H9 (cell line): ENCODE data around the gene NPTX1. TPM values are rescaled to one million over a fixed set of nuclear protein-coding genes. Genes with fewer than 3 reads are reported as not detected.

Experiments
- DNase-seq: peaks from one replicate; pipeline ENCODE4 v3.0.0-alpha.2; 2017
- H2AFZ ChIP-seq: one replicate; pipeline ENCODE4 v1.6.1; 2013; ENCODE audit warnings: mild to moderate bottlenecking, low read length, control low read depth, moderate library complexity
- H2AK5ac ChIP-seq: 2 replicates; pipeline ENCODE4 v1.6.1; 2013; ENCODE audit warnings: low read length, control low read depth, mixed read lengths; ENCODE audit not compliant: insufficient read length
- H2BK120ac ChIP-seq: one replicate; pipeline ENCODE4 v1.6.1; 2013; ENCODE audit warnings: low read depth, mild to moderate bottlenecking, low read length, control low read depth, inconsistent platforms; ENCODE audit not compliant: poor library complexity, severe bottlenecking
- H2BK12ac ChIP-seq: 2 replicates; pipeline ENCODE4 v1.6.1; 2013; ENCODE audit warnings: low read length, control low read depth, mixed read lengths, low read depth; ENCODE audit not compliant: insufficient read length
- H2BK15ac ChIP-seq: 2 replicates; pipeline ENCODE4 v1.6.1; 2013; ENCODE audit warnings: low read depth, low read length, control low read depth
- H2BK20ac ChIP-seq: one replicate; pipeline ENCODE4 v1.6.1; 2013; ENCODE audit warnings: low read depth, mild to moderate bottlenecking, low read length, control low read depth, inconsistent platforms; ENCODE audit not compliant: poor library complexity, severe bottlenecking
- H2BK5ac ChIP-seq: 2 replicates; pipeline ENCODE4 v1.6.1; 2013; ENCODE audit warnings: low read length, control low read depth, mixed read lengths; ENCODE audit not compliant: insufficient read length
- H3K14ac ChIP-seq: 2 replicates; pipeline ENCODE4 v1.6.1; 2013; ENCODE audit warnings: low read length, control low read depth; ENCODE audit not compliant: insufficient read depth
- H3K18ac ChIP-seq: 2 replicates; pipeline ENCODE4 v1.6.1; 2013; ENCODE audit warnings: low read depth, mild to moderate bottlenecking, mixed read lengths, low read length, control low read depth; ENCODE audit not compliant: insufficient read length
- H3K23ac ChIP-seq: 2 replicates; pipeline ENCODE4 v1.6.1; 2013; ENCODE audit warnings: low read length, control low read depth, mixed read lengths, low read depth; ENCODE audit not compliant: insufficient read length
- H3K23me2 ChIP-seq: 2 replicates; pipeline ENCODE4 v1.6.1; 2013; ENCODE audit warnings: low read depth, mild to moderate bottlenecking, mixed read lengths, low read length, control low read depth; ENCODE audit not compliant: insufficient read length, poor library complexity, severe bottlenecking
- H3K27ac ChIP-seq: 2 replicates; pipeline ENCODE4 v1.5.1; 2013; ENCODE audit warnings: low read length, control low read depth, mixed read lengths, low read depth; ENCODE audit not compliant: insufficient read length
- H3K27me3 ChIP-seq: 2 replicates; pipeline ENCODE4 v1.6.1; 2013; ENCODE audit warnings: low read length, control low read depth, inconsistent platforms; ENCODE audit not compliant: insufficient read depth
- H3K4ac ChIP-seq: 2 replicates; pipeline ENCODE4 v1.6.1; 2013; ENCODE audit warnings: low read depth, mild to moderate bottlenecking, control low read depth, inconsistent platforms, low read length, moderate library complexity
- H3K4me1 ChIP-seq: 2 replicates; pipeline ENCODE4 v1.6.1; 2013; ENCODE audit warnings: low read length, control low read depth, inconsistent platforms; ENCODE audit not compliant: insufficient read depth
- H3K4me2 ChIP-seq: 2 replicates; pipeline ENCODE4 v1.6.1; 2013; ENCODE audit warnings: low read length, control low read depth, mixed read lengths; ENCODE audit not compliant: insufficient read length, insufficient read depth
- H3K56ac ChIP-seq: 2 replicates; pipeline ENCODE4 v1.6.1; 2013; ENCODE audit warnings: low read depth, mild to moderate bottlenecking, mixed read lengths, low read length, control low read depth; ENCODE audit not compliant: insufficient read length
- H3K79me1 ChIP-seq: 2 replicates; pipeline ENCODE4 v1.6.1; 2013; ENCODE audit warnings: low read depth, mild to moderate bottlenecking, moderate library complexity, low read length, control low read depth, inconsistent platforms; ENCODE audit not compliant: insufficient read depth, poor library complexity, severe bottlenecking
- H3K79me2 ChIP-seq: 2 replicates; pipeline ENCODE4 v1.6.1; 2013; ENCODE audit warnings: low read length, control low read depth, inconsistent platforms; ENCODE audit not compliant: insufficient read depth
- H3K9ac ChIP-seq: 2 replicates; pipeline ENCODE4 v1.6.1; 2013; ENCODE audit warnings: low read length, control low read depth, mixed read lengths; ENCODE audit not compliant: insufficient read length; ENCODE audit errors: extremely low read depth
- H3K9me3 ChIP-seq: one replicate; pipeline ENCODE4 v1.6.1; 2013; ENCODE audit warnings: low read depth, low read length, inconsistent platforms; ENCODE audit not compliant: control insufficient read depth
- H3T11ph ChIP-seq: one replicate; pipeline ENCODE4 v1.6.1; 2013; ENCODE audit warnings: mild to moderate bottlenecking, low read length, control low read depth, inconsistent platforms
- H4K20me1 ChIP-seq: one replicate; pipeline ENCODE4 v1.6.1; 2013; ENCODE audit not compliant: control insufficient read depth, insufficient read length, insufficient read depth
- H4K5ac ChIP-seq: 2 replicates; pipeline ENCODE4 v1.6.1; 2013; ENCODE audit warnings: low read depth, mild to moderate bottlenecking, mixed read lengths, low read length, control low read depth; ENCODE audit not compliant: insufficient read length
- H4K8ac ChIP-seq: replicated peaks from 2 replicates; pipeline ENCODE4 v1.6.1; 2013; ENCODE audit warnings: low read length, control low read depth, mixed read lengths, low read depth; ENCODE audit not compliant: insufficient read length
- H4K91ac ChIP-seq: 2 replicates; pipeline ENCODE4 v1.6.1; 2013; ENCODE audit warnings: low read depth, mild to moderate bottlenecking, moderate library complexity, mixed read lengths, low read length, control low read depth; ENCODE audit not compliant: insufficient read length
- H3K27ac Mint-ChIP-seq, 3 experiments: 2 replicates in 2 of 3; 3 replicates in 1 of 3; pipeline ENCODE4 v1.8.0; 2020 to 2021; ENCODE audit warnings: mixed read lengths in 3 of 3, mild to moderate bottlenecking in 1 of 3, moderate library complexity in 1 of 3
- H3K27me3 Mint-ChIP-seq: 2 replicates; pipeline ENCODE4 v1.8.0; 2021; ENCODE audit warnings: low read depth, mild to moderate bottlenecking, moderate library complexity, mixed read lengths
- H3K36me3 Mint-ChIP-seq, 3 experiments: 2 replicates in 2 of 3; 3 replicates in 1 of 3; pipeline ENCODE4 v1.8.0; 2020 to 2021; ENCODE audit warnings: low read depth in 3 of 3, mixed read lengths in 3 of 3; ENCODE audit not compliant: insufficient read depth in 1 of 3
- H3K4me1 Mint-ChIP-seq, 2 experiments: 2 replicates each; pipeline ENCODE4 v1.8.0; 2020; ENCODE audit warnings: mixed read lengths in 2 of 2
- H3K4me3 Mint-ChIP-seq, 2 experiments: 2 replicates in 1 of 2; 3 replicates in 1 of 2; pipeline ENCODE4 v1.8.0; 2020 to 2021; ENCODE audit warnings: mild to moderate bottlenecking in 2 of 2, mixed read lengths in 2 of 2, moderate library complexity in 1 of 2
- H3K9me3 Mint-ChIP-seq, 2 experiments: 2 replicates in 1 of 2; 3 replicates in 1 of 2; pipeline ENCODE4 v1.8.0; 2020; ENCODE audit warnings: mild to moderate bottlenecking in 2 of 2, mixed read lengths in 2 of 2, moderate library complexity in 1 of 2
- CTCF ChIP-seq: fragments of 200-600 bp; sonication (generic); conservative IDR thresholded peaks from 3 replicates; pipeline ENCODE4 v1.8.0; 2021; ENCODE audit warnings: antibody characterized with exemption, mild to moderate bottlenecking
- WGBS: extraction: QIAGEN DNeasy Blood & Tissue Kit; methylation state at CpG from one replicate; pipeline ENCODE4 v1.1.7; 2013; ENCODE audit warnings: missing lambda C conversion rate, low lambda C conversion rate, mixed read lengths; ENCODE audit not compliant: insufficient read length; ENCODE audit errors: extremely low coverage; 5-methylcytosine and 5-hydroxymethylcytosine counted together
- total RNA-seq: library from RNA; stranded (reverse); gene quantifications from 2 replicates; pipeline ENCODE4 v1.2.1, GENCODE V29; 2021

Gene NPTX1
- total RNA-seq, 1 experiment from 2014 or later, result 20.5 TPM

DNA sequence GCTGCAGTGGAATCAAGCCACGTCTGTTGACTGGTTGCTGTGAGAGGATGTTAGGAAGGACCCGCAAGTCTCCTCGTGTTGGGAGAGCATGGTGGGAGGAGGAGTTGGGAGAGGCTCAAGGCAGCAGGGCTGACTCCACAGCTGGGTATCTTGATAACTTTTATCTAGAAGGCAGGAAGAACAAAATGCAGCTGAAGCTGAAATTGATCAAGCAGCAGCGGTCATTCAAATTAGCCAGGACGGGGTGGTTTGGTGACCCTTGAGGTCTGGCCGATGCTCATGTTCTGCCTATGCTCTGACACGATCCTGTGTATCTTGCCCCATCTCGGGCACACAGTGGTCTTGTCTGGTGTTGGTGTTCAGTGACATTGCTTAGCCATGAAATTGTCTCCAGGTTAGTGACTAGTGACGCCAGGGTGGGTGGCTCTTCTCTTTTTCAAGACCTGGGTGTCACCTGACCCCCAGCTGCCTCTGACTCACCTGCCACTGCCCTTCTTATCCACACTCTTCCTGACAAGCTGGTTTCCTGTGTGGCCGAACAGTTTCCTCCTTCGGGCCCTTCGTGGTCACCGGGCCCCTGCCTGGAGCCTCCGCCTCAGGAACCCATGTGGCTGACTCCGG lies 19.1 kb downstream of the NPTX1 start:
- no peak overlapping the region for H2AK5ac ChIP-seq
- no peak overlapping the region for H2AFZ ChIP-seq
- H2BK120ac ChIP-seq, result no peak overlapping the region
- H3T11ph ChIP-seq, result no peak overlapping the region
- no peaks in the 10 kb centered on the region for H3K79me1 ChIP-seq
- H3K4me2 ChIP-seq, result no peak overlapping the region
- no peak for DNase-seq
- H3K27me3 ChIP-seq, result no peaks in the 10 kb centered on the region
- no peak overlapping the region for H3K56ac ChIP-seq
- no peaks in the 10 kb centered on the region for H3K79me2 ChIP-seq
- H2BK20ac ChIP-seq, result no peak overlapping the region
- TF ChIP-seq CTCF, result no peak
- no peak overlapping the region for H2BK15ac ChIP-seq
- no peaks in the 10 kb centered on the region for H3K9me3 ChIP-seq
- peaks cover 81% of the 10 kb centered on the region for H3K27me3 Mint-ChIP-seq
- H3K36me3 Mint-ChIP-seq, result peaks cover 0 to 2% (median 0%) of the 10 kb centered on the region in 3 experiments; a peak in 1 of 7 replicates
- no peak overlapping the region for H3K9ac ChIP-seq
- H2BK12ac ChIP-seq, result no peak overlapping the region
- H3K27ac ChIP-seq, result no peak overlapping the region
- WGBS, result no CpG with 5 or more reads among the region's 15 CpGs
- no peak overlapping the region for H2BK5ac ChIP-seq
- peak overlapping the region in 1 of 2 experiments; percentile 7; a peak in 1 of 5 replicates for H3K4me3 Mint-ChIP-seq
- peaks cover 10% of the 10 kb centered on the region for H3K23me2 ChIP-seq
- no peak overlapping the region for H3K14ac ChIP-seq
- no peaks in the 10 kb centered on the region; a peak in 1 of 5 replicates for H3K9me3 Mint-ChIP-seq
- no peak overlapping the region for H4K8ac ChIP-seq
- no peak overlapping the region for H3K23ac ChIP-seq
- no peak overlapping the region for H4K91ac ChIP-seq
- no peak overlapping the region for H3K4ac ChIP-seq
- no peak overlapping the region for H3K27ac Mint-ChIP-seq
- no peak overlapping the region for H4K5ac ChIP-seq
- peaks cover 13 to 33% of the 10 kb centered on the region in 2 experiments for H3K4me1 Mint-ChIP-seq
- no peaks in the 10 kb centered on the region for H4K20me1 ChIP-seq
- H3K4me1 ChIP-seq, result peaks cover 2% of the 10 kb centered on the region; the same call in 1 of the 2 replicates
- H3K18ac ChIP-seq, result no peak overlapping the region
